Activated CD8-positive, alpha-beta memory T cell treated with anti-CD3 and anti-CD28 coated beads, Interleukin-2, amount 10 ng/mL, durations not matched to agents 7 days and 5 days (primary cell): ENCODE measurements around the gene CAMK2B. TPM values are rescaled to one million over a fixed set of nuclear protein-coding genes. Genes with fewer than 3 reads are reported as not detected.

Experiments used
- ATAC-seq: fragments of 150-1000 bp; cut with Tn5 transposase; one replicate; pipeline ENCODE4 v1.10.0; 2021; ENCODE audit warnings: moderate library complexity
- CTCF ChIA-PET: fragments of 350-600 bp; sonication (Branson Sonifier 250); formaldehyde crosslinking; loops from one replicate; lab custom pipeline; 2021; ENCODE audit warnings: antibody characterized with exemption; lab: Charles Lee
- DNase-seq: peaks from one replicate; pipeline ENCODE4 v3.0.0-alpha.2; 2020
- H3K27ac Mint-ChIP-seq: one replicate; pipeline ENCODE4 v1.8.0; 2021; ENCODE audit warnings: mild to moderate bottlenecking, mixed read lengths
- H3K27me3 Mint-ChIP-seq: one replicate; pipeline ENCODE4 v1.8.0; 2021; ENCODE audit warnings: mixed read lengths
- H3K36me3 Mint-ChIP-seq: one replicate; pipeline ENCODE4 v1.8.0; 2021; ENCODE audit warnings: mild to moderate bottlenecking, mixed read lengths
- H3K4me1 Mint-ChIP-seq: one replicate; pipeline ENCODE4 v1.8.0; 2021; ENCODE audit warnings: mixed read lengths
- H3K4me3 Mint-ChIP-seq: one replicate; pipeline ENCODE4 v1.8.0; 2021; ENCODE audit warnings: mild to moderate bottlenecking, moderate library complexity, mixed read lengths
- H3K9me3 Mint-ChIP-seq: one replicate; pipeline ENCODE4 v1.8.0; 2022; ENCODE audit warnings: low read depth, mixed read lengths
- total RNA-seq, 2 experiments: library from RNA; stranded (reverse); gene quantifications; one replicate each; pipeline ENCODE4 v1.2.3, GENCODE V29; 2021

Gene CAMK2B
- total RNA-seq, 2 experiments from 2014 or later, result 0.63 TPM; not detected in 1

GRCh38 chr7:44217223-44217714 is 108.1 kb downstream of the CAMK2B start:
- H3K27me3 Mint-ChIP-seq, result no peaks in the 10 kb centered on the region
- H3K36me3 Mint-ChIP-seq, result no peaks in the 10 kb centered on the region
- DNase-seq, result no peak
- no peak overlapping the region for H3K4me3 Mint-ChIP-seq
- CTCF ChIA-PET, result no interaction called here
- no peaks in the 10 kb centered on the region for H3K4me1 Mint-ChIP-seq
- ATAC-seq, result no peak
- no peaks in the 10 kb centered on the region for H3K9me3 Mint-ChIP-seq
- H3K27ac Mint-ChIP-seq, result no peak overlapping the region

- ATAC-seq, result no peak
- peaks cover 5% of the 10 kb centered on the region for H3K4me1 Mint-ChIP-seq
- H3K27me3 Mint-ChIP-seq, result no peaks in the 10 kb centered on the region
- H3K36me3 Mint-ChIP-seq, result peaks cover 1% of the 10 kb centered on the region
- CTCF ChIA-PET, result no interaction called here
- no peak overlapping the region for H3K27ac Mint-ChIP-seq
- H3K4me3 Mint-ChIP-seq, result no peak overlapping the region
- no peak for DNase-seq
- H3K9me3 Mint-ChIP-seq, result no peaks in the 10 kb centered on the region
Observed at GRCh38 chr7:44216521-44217222, 108.7 kb downstream of the CAMK2B start.

DNA sequence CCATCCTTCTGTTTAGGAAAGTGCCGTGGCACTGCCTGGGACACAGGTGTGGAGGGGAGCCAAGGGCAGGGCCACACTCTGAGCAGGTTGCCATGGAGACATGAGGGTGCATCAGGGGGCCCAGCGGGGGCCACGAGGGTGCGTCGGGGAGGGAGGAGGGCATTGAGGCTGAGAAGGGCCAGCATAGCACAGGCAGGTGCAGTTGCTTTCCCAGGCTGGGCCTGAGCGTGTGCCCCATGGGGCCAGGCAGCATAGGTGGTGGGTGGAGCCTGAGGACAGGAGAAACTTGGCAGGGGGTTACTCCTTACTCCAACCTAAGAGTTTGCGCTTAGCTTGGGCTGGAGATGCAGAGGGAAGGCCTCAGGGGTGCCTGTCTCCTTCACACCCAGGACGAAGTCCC is 109.4 kb downstream of the CAMK2B start:
- CTCF ChIA-PET, result no interaction called here
- H3K9me3 Mint-ChIP-seq, result no peaks in the 10 kb centered on the region
- peaks cover 10% of the 10 kb centered on the region for H3K4me1 Mint-ChIP-seq
- peaks cover 4% of the 10 kb centered on the region for H3K36me3 Mint-ChIP-seq
- H3K4me3 Mint-ChIP-seq, result no peak overlapping the region
- DNase-seq (no peak), ATAC-seq (no peak)
- no peaks in the 10 kb centered on the region for H3K27me3 Mint-ChIP-seq
- no peak overlapping the region for H3K27ac Mint-ChIP-seq

- CTCF ChIA-PET, result interaction anchor here (4.0 kb wide), 1 partner anchor 15 kb away, joined by 14 read pairs; the partner anchor contains the start of gene YKT6
- H3K27me3 Mint-ChIP-seq, result no peaks in the 10 kb centered on the region
Observed at GRCh38 chr7:44215531-44215930, 109.9 kb downstream of the CAMK2B start.

GRCh38 chr7:44213877-44214388 is 111.5 kb downstream of the CAMK2B start:
- ATAC-seq (no peak), DNase-seq (no peak)
- Mint-ChIP-seq H3K4me1 (peaks cover 10% of the 10 kb centered on the region), H3K27ac (no peak overlapping the region), H3K9me3 (no peaks in the 10 kb centered on the region), H3K27me3 (no peaks in the 10 kb centered on the region), H3K36me3 (peaks cover 15% of the 10 kb centered on the region), H3K4me3 (no peak overlapping the region)
- CTCF ChIA-PET, result interaction anchor here (1.0 to 4.0 kb wide), 5 partner anchors 13 to 359 kb away, joined by 3 to 14 read pairs (median 4); partner anchors contain the start of gene YKT6

More at GRCh38 chr7:44215531-44215930, 109.9 kb downstream of the CAMK2B start:
- no peaks in the 10 kb centered on the region for H3K9me3 Mint-ChIP-seq
- H3K27ac Mint-ChIP-seq, result no peak overlapping the region
- no peak overlapping the region for H3K4me3 Mint-ChIP-seq
- H3K4me1 Mint-ChIP-seq, result peaks cover 10% of the 10 kb centered on the region
- H3K36me3 Mint-ChIP-seq, result peaks cover 7% of the 10 kb centered on the region
- DNase-seq (no peak), ATAC-seq (no peak)

DNA sequence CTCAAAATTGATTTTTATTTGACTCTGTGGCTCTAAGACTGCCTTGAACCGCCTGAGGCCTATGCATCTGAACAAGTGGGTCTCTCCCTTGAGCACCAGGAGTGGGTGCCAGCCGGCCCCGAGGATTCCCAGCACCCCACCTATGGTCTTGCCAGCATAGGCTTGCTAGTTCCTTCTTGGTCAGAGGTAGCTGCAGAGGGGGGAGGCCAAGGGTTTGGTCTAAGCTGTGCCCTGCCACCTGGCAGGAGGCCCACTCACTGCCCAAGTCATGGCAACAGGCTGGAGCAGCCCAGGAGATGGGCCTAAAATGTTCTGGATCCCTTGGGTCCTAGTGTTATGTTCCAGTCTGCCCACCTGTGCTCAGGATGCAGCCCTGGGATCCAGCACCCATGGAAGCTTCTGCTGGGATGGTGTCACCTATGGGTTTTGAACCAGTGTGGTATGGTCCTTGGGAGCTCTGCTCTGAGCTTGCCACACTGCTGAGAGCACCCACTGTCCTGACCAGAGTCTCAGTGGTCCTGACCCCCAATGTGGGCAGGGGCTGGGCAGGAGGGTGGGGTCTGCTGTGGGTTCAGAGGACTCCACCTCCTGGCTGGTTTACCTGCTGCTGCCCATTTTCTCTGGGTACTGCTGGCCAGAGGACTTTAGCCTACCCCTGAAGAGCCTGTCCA is 112.1 kb downstream of the CAMK2B start:
- no peaks in the 10 kb centered on the region for H3K9me3 Mint-ChIP-seq
- peaks cover 10% of the 10 kb centered on the region for H3K4me1 Mint-ChIP-seq
- no peak overlapping the region for H3K4me3 Mint-ChIP-seq
- DNase-seq, result no peak
- H3K27ac Mint-ChIP-seq, result no peak overlapping the region
- ATAC-seq, result no peak
- H3K27me3 Mint-ChIP-seq, result no peaks in the 10 kb centered on the region
- peaks cover 18% of the 10 kb centered on the region for H3K36me3 Mint-ChIP-seq
- CTCF ChIA-PET, result interaction anchor here (4.0 kb wide), 1 partner anchor 13 kb away, joined by 14 read pairs; the partner anchor contains the start of gene YKT6

- ATAC-seq (no peak), DNase-seq (no peak)
- H3K4me1 Mint-ChIP-seq, result peaks cover 10% of the 10 kb centered on the region
- H3K27ac Mint-ChIP-seq, result no peak overlapping the region
- H3K4me3 Mint-ChIP-seq, result no peak overlapping the region
- H3K36me3 Mint-ChIP-seq, result peaks cover 20% of the 10 kb centered on the region
- CTCF ChIA-PET, result interaction anchor here (4.0 kb wide), 1 partner anchor 12 kb away, joined by 14 read pairs; the partner anchor contains the start of gene YKT6
- no peaks in the 10 kb centered on the region for H3K9me3 Mint-ChIP-seq
- H3K27me3 Mint-ChIP-seq, result no peaks in the 10 kb centered on the region
Observed at GRCh38 chr7:44212581-44213184, 112.7 kb downstream of the CAMK2B start.

DNA sequence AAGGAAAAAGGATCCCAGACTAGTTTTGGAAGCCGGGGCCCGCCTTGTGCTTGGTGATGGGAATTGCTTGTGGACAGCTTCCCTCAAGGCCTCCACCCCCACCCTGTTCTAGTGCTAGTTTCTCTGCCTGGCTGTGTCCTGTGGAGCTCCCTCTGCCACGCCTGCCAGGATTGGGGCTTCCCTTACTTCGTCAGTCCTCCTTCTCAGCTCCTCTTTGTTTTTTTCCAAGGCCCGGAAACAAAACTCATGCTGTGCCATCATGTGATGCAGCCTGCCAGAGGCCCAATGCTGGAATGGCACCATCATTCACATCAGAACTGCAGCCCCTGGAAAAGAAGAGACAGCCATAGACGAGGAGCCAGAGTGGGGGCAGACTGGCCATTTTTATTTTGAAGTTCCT is 113.4 kb downstream of the CAMK2B start:
- Mint-ChIP-seq H3K36me3 (peaks cover 20% of the 10 kb centered on the region), H3K4me1 (peaks cover 10% of the 10 kb centered on the region), H3K27me3 (no peaks in the 10 kb centered on the region), H3K9me3 (no peaks in the 10 kb centered on the region), H3K4me3 (no peak overlapping the region), H3K27ac (no peak overlapping the region)
- CTCF ChIA-PET, result interaction anchor here (4.0 kb wide), 1 partner anchor 11 kb away, joined by 14 read pairs; the partner anchor contains the start of gene YKT6
- no peak for DNase-seq
- no peak for ATAC-seq

DNA sequence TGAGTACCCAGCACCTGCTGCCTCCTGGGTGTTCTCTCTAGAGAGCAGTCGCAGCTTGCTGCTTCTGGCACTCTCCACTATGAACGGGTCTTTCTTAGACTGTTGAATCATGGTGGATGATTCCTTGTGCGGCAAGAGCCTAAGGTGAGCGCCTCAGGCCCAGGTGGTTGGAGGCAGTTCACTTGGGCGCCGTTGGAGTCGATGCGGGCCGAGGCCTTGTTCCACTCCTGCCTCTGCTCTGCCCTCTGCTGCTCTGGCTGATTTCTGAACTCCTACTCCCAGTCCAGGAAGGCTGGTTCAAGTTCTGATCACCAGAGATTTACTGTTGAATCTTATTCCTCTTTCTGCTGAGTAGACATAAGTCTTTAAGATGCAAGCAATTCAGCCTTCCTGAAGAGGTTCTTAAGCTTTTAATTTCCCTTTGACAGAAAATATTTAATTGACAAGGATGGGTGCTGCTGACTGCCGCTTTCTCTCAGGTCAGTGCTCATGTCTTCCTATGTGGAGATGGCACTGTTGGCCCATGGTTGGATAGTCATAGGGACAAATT is 114.2 kb downstream of the CAMK2B start:
- Mint-ChIP-seq H3K27ac (no peak overlapping the region), H3K4me1 (peaks cover 10% of the 10 kb centered on the region), H3K27me3 (no peaks in the 10 kb centered on the region), H3K4me3 (no peak overlapping the region), H3K9me3 (no peaks in the 10 kb centered on the region), H3K36me3 (peaks cover 25% of the 10 kb centered on the region)
- CTCF ChIA-PET, result interaction anchor here (2.1 to 4.0 kb wide), 2 partner anchors 10 kb away, joined by 4 to 14 read pairs; partner anchors contain the start of gene YKT6
- DNase-seq (no peak), ATAC-seq (no peak)

DNA sequence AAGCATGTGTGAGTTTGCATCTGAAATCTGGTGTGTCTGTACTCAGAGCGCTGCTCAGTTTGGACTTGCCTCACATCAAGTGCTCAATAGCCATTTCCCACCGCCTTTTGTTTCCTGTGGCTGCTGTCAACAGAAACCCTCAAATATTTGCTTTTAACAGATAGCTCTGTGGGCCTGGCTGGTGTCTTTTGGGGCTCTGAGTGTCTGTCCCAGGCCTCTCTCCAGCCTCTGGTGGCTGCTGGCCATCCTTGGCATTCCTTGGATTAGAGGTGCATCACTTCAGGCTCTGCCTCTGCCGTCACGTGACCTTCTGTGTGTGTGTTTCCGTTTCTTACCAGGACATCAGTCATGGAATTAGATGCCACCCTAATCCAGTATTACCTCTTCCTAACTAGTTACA is 115.3 kb downstream of the CAMK2B start:
- DNase-seq (no peak), ATAC-seq (no peak)
- H3K4me3 Mint-ChIP-seq, result no peak overlapping the region
- H3K36me3 Mint-ChIP-seq, result peaks cover 29% of the 10 kb centered on the region
- H3K27ac Mint-ChIP-seq, result no peak overlapping the region
- peaks cover 10% of the 10 kb centered on the region for H3K4me1 Mint-ChIP-seq
- no peaks in the 10 kb centered on the region for H3K9me3 Mint-ChIP-seq
- CTCF ChIA-PET, result interaction anchor here (2.1 to 2.3 kb wide), 2 partner anchors 9 to 13 kb away, joined by 4 to 7 read pairs; no protein-coding TSS in a partner anchor
- H3K27me3 Mint-ChIP-seq, result no peaks in the 10 kb centered on the region

- peaks cover 15% of the 10 kb centered on the region for H3K4me1 Mint-ChIP-seq
- DNase-seq, result no peak
- CTCF ChIA-PET, result interaction anchor here (2.3 kb wide), 1 partner anchor 11 kb away, joined by 7 read pairs; no protein-coding TSS in a partner anchor
- no peak overlapping the region for H3K27ac Mint-ChIP-seq
- no peak overlapping the region for H3K4me3 Mint-ChIP-seq
- H3K9me3 Mint-ChIP-seq, result no peaks in the 10 kb centered on the region
- no peak for ATAC-seq
- H3K36me3 Mint-ChIP-seq, result peaks cover 34% of the 10 kb centered on the region
- H3K27me3 Mint-ChIP-seq, result no peaks in the 10 kb centered on the region
Observed at GRCh38 chr7:44208085-44208484, 117.3 kb downstream of the CAMK2B start.

DNA sequence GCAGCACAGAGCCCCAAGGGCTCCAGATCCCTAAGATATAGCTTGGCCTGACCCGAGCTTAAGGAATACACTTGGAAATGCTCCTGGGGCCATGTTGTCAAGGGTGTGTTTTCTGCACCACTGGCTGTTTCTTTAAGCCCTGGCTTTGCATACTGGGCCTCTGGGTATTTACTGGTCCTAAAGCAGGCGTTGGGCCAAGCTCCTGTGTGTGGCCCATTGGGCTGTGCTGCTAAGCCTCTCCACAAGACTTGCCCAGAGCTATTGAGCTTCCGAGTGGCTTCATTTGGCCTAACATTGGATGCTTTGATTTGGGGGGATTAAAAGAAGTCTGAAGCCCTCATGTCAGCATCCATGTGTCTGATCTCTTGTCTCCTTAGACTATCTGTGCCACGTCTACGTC is 119.4 kb downstream of the CAMK2B start:
- no peak overlapping the region for H3K4me3 Mint-ChIP-seq
- peaks cover 30% of the 10 kb centered on the region for H3K36me3 Mint-ChIP-seq
- H3K27me3 Mint-ChIP-seq, result no peaks in the 10 kb centered on the region
- peaks cover 20% of the 10 kb centered on the region for H3K4me1 Mint-ChIP-seq
- DNase-seq, result no peak
- no peak for ATAC-seq
- H3K27ac Mint-ChIP-seq, result no peak overlapping the region
- no peaks in the 10 kb centered on the region for H3K9me3 Mint-ChIP-seq
- CTCF ChIA-PET, result no interaction called here
